Measurements from ENCODE around the gene FOXJ2.

DNA sequence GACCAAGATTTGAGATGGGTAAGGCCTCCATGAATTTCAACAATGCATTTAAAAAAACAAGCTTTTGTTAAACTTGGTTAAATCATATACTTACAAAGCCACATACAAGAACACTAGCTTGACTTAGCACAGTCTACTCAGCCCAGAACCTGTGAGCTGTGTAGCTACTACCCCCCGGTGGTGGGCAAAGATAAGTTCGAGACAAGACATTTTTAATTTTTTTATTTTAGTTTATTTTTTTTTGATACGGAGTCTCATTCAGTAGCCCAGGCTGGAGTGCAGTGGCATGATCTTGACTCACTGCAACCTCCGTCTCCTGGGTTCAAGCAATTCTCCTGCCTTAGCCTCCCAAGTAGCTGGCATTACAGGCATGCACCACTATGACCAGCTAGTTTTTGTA, 45.9 kb downstream of the FOXJ2 start:
- TF ChIP-seq, protein P1, sequence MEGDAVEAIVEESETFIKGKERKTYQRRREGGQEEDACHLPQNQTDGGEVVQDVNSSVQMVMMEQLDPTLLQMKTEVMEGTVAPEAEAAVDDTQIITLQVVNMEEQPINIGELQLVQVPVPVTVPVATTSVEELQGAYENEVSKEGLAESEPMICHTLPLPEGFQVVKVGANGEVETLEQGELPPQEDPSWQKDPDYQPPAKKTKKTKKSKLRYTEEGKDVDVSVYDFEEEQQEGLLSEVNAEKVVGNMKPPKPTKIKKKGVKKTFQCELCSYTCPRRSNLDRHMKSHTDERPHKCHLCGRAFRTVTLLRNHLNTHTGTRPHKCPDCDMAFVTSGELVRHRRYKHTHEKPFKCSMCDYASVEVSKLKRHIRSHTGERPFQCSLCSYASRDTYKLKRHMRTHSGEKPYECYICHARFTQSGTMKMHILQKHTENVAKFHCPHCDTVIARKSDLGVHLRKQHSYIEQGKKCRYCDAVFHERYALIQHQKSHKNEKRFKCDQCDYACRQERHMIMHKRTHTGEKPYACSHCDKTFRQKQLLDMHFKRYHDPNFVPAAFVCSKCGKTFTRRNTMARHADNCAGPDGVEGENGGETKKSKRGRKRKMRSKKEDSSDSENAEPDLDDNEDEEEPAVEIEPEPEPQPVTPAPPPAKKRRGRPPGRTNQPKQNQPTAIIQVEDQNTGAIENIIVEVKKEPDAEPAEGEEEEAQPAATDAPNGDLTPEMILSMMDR (conservative IDR thresholded peaks at IDR 0.05; ENCODE audit: low read depth, low read length) = peak; percentile 77
- TF ChIP-seq RFX5 (IDR thresholded peaks at IDR 0.05; ENCODE audit: low read depth, low read length) (no peak), MXI1 (IDR thresholded peaks at IDR 0.05; ENCODE audit: borderline replicate concordance, low read depth, low read length) (no peak), RCOR1 (IDR thresholded peaks at IDR 0.05; ENCODE audit: insufficient replicate concordance, low read length) (no peak), RAD21 (IDR thresholded peaks at IDR 0.05; ENCODE audit: low read length) (peak; percentile 84), SMC3 (IDR thresholded peaks at IDR 0.05; ENCODE audit: low read depth, low read length) (peak; percentile 69), NFE2L2 (IDR thresholded peaks at IDR 0.05; ENCODE audit: low read depth, low read length) (no peak), POLR2A (IDR thresholded peaks at IDR 0.05; ENCODE audit: low read depth, low read length) (no peak), CEBPB (IDR thresholded peaks at IDR 0.05; ENCODE audit: low read depth, low read length) (no peak)
- TF ChIP-seq, protein P2, sequence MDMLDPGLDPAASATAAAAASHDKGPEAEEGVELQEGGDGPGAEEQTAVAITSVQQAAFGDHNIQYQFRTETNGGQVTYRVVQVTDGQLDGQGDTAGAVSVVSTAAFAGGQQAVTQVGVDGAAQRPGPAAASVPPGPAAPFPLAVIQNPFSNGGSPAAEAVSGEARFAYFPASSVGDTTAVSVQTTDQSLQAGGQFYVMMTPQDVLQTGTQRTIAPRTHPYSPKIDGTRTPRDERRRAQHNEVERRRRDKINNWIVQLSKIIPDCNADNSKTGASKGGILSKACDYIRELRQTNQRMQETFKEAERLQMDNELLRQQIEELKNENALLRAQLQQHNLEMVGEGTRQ (IDR thresholded peaks at IDR 0.05; ENCODE audit: low read depth, low read length) = no peak
- TF ChIP-seq, protein P3, sequence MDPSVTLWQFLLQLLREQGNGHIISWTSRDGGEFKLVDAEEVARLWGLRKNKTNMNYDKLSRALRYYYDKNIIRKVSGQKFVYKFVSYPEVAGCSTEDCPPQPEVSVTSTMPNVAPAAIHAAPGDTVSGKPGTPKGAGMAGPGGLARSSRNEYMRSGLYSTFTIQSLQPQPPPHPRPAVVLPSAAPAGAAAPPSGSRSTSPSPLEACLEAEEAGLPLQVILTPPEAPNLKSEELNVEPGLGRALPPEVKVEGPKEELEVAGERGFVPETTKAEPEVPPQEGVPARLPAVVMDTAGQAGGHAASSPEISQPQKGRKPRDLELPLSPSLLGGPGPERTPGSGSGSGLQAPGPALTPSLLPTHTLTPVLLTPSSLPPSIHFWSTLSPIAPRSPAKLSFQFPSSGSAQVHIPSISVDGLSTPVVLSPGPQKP (IDR thresholded peaks at IDR 0.05; ENCODE audit: borderline replicate concordance, low read depth, low read length) = no peak

Data from IMR-90 (cell line).